Measurements from ENCODE around the gene CRB2.

Gene CRB2

DNA sequence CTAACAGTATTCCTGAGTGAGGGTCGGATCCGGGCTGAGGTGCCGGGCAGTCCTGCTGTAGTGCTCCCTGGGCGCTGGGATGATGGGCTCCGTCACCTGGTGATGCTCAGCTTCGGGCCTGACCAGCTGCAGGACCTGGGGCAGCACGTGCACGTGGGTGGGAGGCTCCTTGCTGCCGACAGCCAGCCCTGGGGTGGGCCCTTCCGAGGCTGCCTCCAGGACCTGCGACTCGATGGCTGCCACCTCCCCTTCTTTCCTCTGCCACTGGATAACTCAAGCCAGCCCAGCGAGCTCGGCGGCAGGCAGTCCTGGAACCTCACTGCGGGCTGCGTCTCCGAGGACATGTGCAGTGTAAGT lies 15.2 kb downstream of the CRB2 start:
- H3K9me2 ChIP-seq (replicated peaks; ENCODE audit: control insufficient read depth, low read length) = no peaks in the 10 kb centered on the region
- H3F3A ChIP-seq (ENCODE audit: control insufficient read depth, insufficient read depth) = no peaks in the 10 kb centered on the region
- H3K27ac ChIP-seq (ENCODE audit: low read depth, low read length) = no peak overlapping the region
- H3K9me3 ChIP-seq (ENCODE audit: control insufficient read depth, insufficient read depth, low read length) = no peaks in the 10 kb centered on the region
- H3K4me2 ChIP-seq (ENCODE audit: low read length) = no peak overlapping the region
- TF ChIP-seq, protein P1, sequence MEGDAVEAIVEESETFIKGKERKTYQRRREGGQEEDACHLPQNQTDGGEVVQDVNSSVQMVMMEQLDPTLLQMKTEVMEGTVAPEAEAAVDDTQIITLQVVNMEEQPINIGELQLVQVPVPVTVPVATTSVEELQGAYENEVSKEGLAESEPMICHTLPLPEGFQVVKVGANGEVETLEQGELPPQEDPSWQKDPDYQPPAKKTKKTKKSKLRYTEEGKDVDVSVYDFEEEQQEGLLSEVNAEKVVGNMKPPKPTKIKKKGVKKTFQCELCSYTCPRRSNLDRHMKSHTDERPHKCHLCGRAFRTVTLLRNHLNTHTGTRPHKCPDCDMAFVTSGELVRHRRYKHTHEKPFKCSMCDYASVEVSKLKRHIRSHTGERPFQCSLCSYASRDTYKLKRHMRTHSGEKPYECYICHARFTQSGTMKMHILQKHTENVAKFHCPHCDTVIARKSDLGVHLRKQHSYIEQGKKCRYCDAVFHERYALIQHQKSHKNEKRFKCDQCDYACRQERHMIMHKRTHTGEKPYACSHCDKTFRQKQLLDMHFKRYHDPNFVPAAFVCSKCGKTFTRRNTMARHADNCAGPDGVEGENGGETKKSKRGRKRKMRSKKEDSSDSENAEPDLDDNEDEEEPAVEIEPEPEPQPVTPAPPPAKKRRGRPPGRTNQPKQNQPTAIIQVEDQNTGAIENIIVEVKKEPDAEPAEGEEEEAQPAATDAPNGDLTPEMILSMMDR (IDR thresholded peaks at IDR 0.05; ENCODE audit: low read depth, low read length, poor library complexity, severe bottlenecking) = no peak
- TF ChIP-seq EZH2phosphoT487 (IDR thresholded peaks at IDR 0.05; ENCODE audit: borderline replicate concordance, low read length) = no peak
- no peaks in the 10 kb centered on the region for H3K36me3 ChIP-seq (ENCODE audit: control insufficient read depth, low read length)
- no peaks in the 10 kb centered on the region for H4K20me1 ChIP-seq (ENCODE audit: control insufficient read depth, insufficient read depth, low read depth, low read length)
- no peaks in the 10 kb centered on the region for H3K79me2 ChIP-seq (ENCODE audit: control insufficient read depth, low read length)
- H3K4me3 ChIP-seq (ENCODE audit: low read length) = no peak overlapping the region
- no peaks in the 10 kb centered on the region for H3K4me1 ChIP-seq (ENCODE audit: control insufficient read depth, low read length)
- no peaks in the 10 kb centered on the region for H3K27me3 ChIP-seq (ENCODE audit: control insufficient read depth, low read length)

DNA sequence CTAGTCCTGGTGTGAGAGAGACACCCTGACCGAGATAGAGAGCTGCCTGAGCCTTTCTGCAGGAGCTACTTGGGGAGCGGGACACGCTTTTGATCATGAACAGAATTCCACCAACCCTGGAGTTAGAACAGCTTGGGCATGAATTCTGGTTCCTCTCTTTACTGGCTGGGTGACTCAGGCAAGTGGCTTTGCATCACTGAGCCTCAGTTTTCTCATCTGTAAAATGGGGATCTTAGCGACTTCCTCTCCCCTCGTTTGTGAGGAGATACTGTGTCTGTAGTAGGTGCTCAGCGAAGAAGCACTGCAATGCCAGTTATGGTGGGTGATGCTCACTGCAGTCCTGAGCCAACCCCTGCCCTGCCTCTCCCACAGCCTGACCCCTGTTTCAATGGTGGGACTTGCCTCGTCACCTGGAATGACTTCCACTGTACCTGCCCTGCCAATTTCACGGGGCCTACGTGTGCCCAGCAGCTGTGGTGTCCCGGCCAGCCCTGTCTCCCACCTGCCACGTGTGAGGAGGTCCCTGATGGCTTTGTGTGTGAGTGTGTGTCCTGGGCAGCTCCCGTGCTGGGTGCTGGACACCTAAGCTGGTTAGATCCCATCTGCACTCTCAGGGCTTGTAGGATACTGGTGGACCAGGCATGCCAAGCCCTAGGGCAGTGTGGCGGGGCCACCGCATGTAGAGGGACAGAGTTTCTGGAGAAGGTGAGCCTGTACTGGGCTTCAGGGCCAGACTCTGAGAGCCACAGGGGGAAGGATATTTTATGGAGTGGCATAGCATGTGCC lies 16.0 kb downstream of the CRB2 start:
- no peaks in the 10 kb centered on the region for H3F3A ChIP-seq (ENCODE audit: control insufficient read depth, insufficient read depth)
- H3K27ac ChIP-seq (ENCODE audit: low read depth, low read length) = no peak overlapping the region
- no peaks in the 10 kb centered on the region for H3K4me1 ChIP-seq (ENCODE audit: control insufficient read depth, low read length)
- no peaks in the 10 kb centered on the region for H3K9me2 ChIP-seq (replicated peaks; ENCODE audit: control insufficient read depth, low read length)
- H3K4me3 ChIP-seq (ENCODE audit: low read length) = no peak overlapping the region
- H3K4me2 ChIP-seq (ENCODE audit: low read length) = no peak overlapping the region
- no peaks in the 10 kb centered on the region for H3K27me3 ChIP-seq (ENCODE audit: control insufficient read depth, low read length)
- H4K20me1 ChIP-seq (ENCODE audit: control insufficient read depth, insufficient read depth, low read depth, low read length) = no peaks in the 10 kb centered on the region
- H3K9me3 ChIP-seq (ENCODE audit: control insufficient read depth, insufficient read depth, low read length) = no peaks in the 10 kb centered on the region
- H3K79me2 ChIP-seq (ENCODE audit: control insufficient read depth, low read length) = no peaks in the 10 kb centered on the region
- no peaks in the 10 kb centered on the region for H3K36me3 ChIP-seq (ENCODE audit: control insufficient read depth, low read length)
- TF ChIP-seq, protein P1 (IDR thresholded peaks at IDR 0.05; ENCODE audit: low read depth, low read length, poor library complexity, severe bottlenecking) = no peak
- no peak for TF ChIP-seq EZH2phosphoT487 (IDR thresholded peaks at IDR 0.05; ENCODE audit: borderline replicate concordance, low read length)

GRCh38 chr9:123372766-123373446 lies 16.9 kb downstream of the CRB2 start:
- no peaks in the 10 kb centered on the region for H3K4me1 ChIP-seq (ENCODE audit: control insufficient read depth, low read length)
- H3K36me3 ChIP-seq (ENCODE audit: control insufficient read depth, low read length) = no peaks in the 10 kb centered on the region
- H3K9me3 ChIP-seq (ENCODE audit: control insufficient read depth, insufficient read depth, low read length) = no peaks in the 10 kb centered on the region
- H3K79me2 ChIP-seq (ENCODE audit: control insufficient read depth, low read length) = no peaks in the 10 kb centered on the region
- H3K4me2 ChIP-seq (ENCODE audit: low read length) = no peak overlapping the region
- H3K27me3 ChIP-seq (ENCODE audit: control insufficient read depth, low read length) = no peaks in the 10 kb centered on the region
- TF ChIP-seq, protein P1 (IDR thresholded peaks at IDR 0.05; ENCODE audit: low read depth, low read length, poor library complexity, severe bottlenecking) = no peak
- no peak for TF ChIP-seq EZH2phosphoT487 (IDR thresholded peaks at IDR 0.05; ENCODE audit: borderline replicate concordance, low read length)
- no peak overlapping the region for H3K4me3 ChIP-seq (ENCODE audit: low read length)
- no peaks in the 10 kb centered on the region for H3K9me2 ChIP-seq (replicated peaks; ENCODE audit: control insufficient read depth, low read length)
- no peaks in the 10 kb centered on the region for H4K20me1 ChIP-seq (ENCODE audit: control insufficient read depth, insufficient read depth, low read depth, low read length)
- no peak overlapping the region for H3K27ac ChIP-seq (ENCODE audit: low read depth, low read length)
- no peaks in the 10 kb centered on the region for H3F3A ChIP-seq (ENCODE audit: control insufficient read depth, insufficient read depth)
